ENCODE results near the gene PCNP. TPM values are rescaled to one million over a fixed set of nuclear protein-coding genes. Genes with fewer than 3 reads are reported as not detected.

The PCNP gene
- total RNA-seq: 59.0 TPM
- polyA plus RNA-seq (ENCODE audit: insufficient read depth in 1 of 8, insufficient read length in 8 of 8, low replicate concordance in 1 of 8): 100 to 1,000 TPM; 101 to 162 (median 127) TPM
- long read RNA-seq, donor 1, transcript PCNP-201 (5 exons, 2,342 nt): major isoform, 11 of 25 reads
- long read RNA-seq, donor 1, transcript PCNP-202 (5 exons, 2,165 nt): major isoform, 11 of 25 reads
- long read RNA-seq, donor 1, partial matches to known transcripts: 0 of 25 reads
- long read RNA-seq, donor 1, other reads (novel, unspliced or antisense): 0 of 25 reads
- long read RNA-seq, donor 2, transcript PCNP-201 (5 exons, 2,342 nt): major isoform, 5 of 9 reads
- long read RNA-seq, donor 2, partial matches to known transcripts: 0 of 9 reads
- long read RNA-seq, donor 2, other reads (novel, unspliced or antisense): 0 of 9 reads
- long read RNA-seq, donor 3, transcript PCNP-204 (4 exons, 2,028 nt): minor isoform, 5 of 35 reads
- long read RNA-seq, donor 3, transcript PCNP-201 (5 exons, 2,342 nt): major isoform, 16 of 35 reads
- long read RNA-seq, donor 3, transcript PCNP-202 (5 exons, 2,165 nt): minor isoform, 10 of 35 reads
- long read RNA-seq, donor 3, partial matches to known transcripts: 0 of 35 reads
- long read RNA-seq, donor 3, other reads (novel, unspliced or antisense): 0 of 35 reads
- long read RNA-seq, donor 4, transcript PCNP-202 (5 exons, 2,165 nt): minor isoform, 8 of 266 reads
- long read RNA-seq, donor 4, transcript PCNP-201 (5 exons, 2,342 nt): major isoform, 11 of 266 reads
- long read RNA-seq, donor 4, partial matches to known transcripts: 243 of 266 reads
- long read RNA-seq, donor 4, other reads (novel, unspliced or antisense): 0 of 266 reads
- long read RNA-seq, donor 5, transcript PCNP-201 (5 exons, 2,342 nt): major isoform, 43 of 321 reads
- long read RNA-seq, donor 5, transcript PCNP-204 (4 exons, 2,028 nt): minor isoform, 10 of 321 reads
- long read RNA-seq, donor 5, transcript PCNP-202 (5 exons, 2,165 nt): minor isoform, 30 of 321 reads
- long read RNA-seq, donor 5, partial matches to known transcripts: 235 of 321 reads
- long read RNA-seq, donor 5, other reads (novel, unspliced or antisense): 0 of 321 reads
- long read RNA-seq, donor 6, transcript PCNP-201 (5 exons, 2,342 nt): minor isoform, 20 of 48 reads
- long read RNA-seq, donor 6, transcript PCNP-202 (5 exons, 2,165 nt): major isoform, 24 of 48 reads
- long read RNA-seq, donor 6, partial matches to known transcripts: 0 of 48 reads
- long read RNA-seq, donor 6, other reads (novel, unspliced or antisense): 0 of 48 reads
- long read RNA-seq, donor 7, transcript PCNP-201 (5 exons, 2,342 nt): major isoform, 28 of 42 reads
- long read RNA-seq, donor 7, transcript PCNP-202 (5 exons, 2,165 nt): minor isoform, 8 of 42 reads
- long read RNA-seq, donor 7, partial matches to known transcripts: 0 of 42 reads
- long read RNA-seq, donor 7, other reads (novel, unspliced or antisense): 0 of 42 reads
- long read RNA-seq, donor 8, transcript PCNP-202 (5 exons, 2,165 nt): minor isoform, 12 of 45 reads
- long read RNA-seq, donor 8, transcript PCNP-201 (5 exons, 2,342 nt): major isoform, 26 of 45 reads
- long read RNA-seq, donor 8, partial matches to known transcripts: 0 of 45 reads
- long read RNA-seq, donor 8, other reads (novel, unspliced or antisense): 0 of 45 reads
- long read RNA-seq, donor 9, transcript PCNP-202 (5 exons, 2,165 nt): minor isoform, 8 of 136 reads
- long read RNA-seq, donor 9, transcript PCNP-201 (5 exons, 2,342 nt): major isoform, 16 of 136 reads
- long read RNA-seq, donor 9, partial matches to known transcripts: 106 of 136 reads
- long read RNA-seq, donor 9, other reads (novel, unspliced or antisense): 0 of 136 reads
- long read RNA-seq, donor 10, transcript PCNP-202 (5 exons, 2,165 nt): minor isoform, 7 of 50 reads
- long read RNA-seq, donor 10, transcript PCNP-204 (4 exons, 2,028 nt): minor isoform, 8 of 50 reads
- long read RNA-seq, donor 10, transcript PCNP-201 (5 exons, 2,342 nt): major isoform, 27 of 50 reads
- long read RNA-seq, donor 10, partial matches to known transcripts: 6 of 50 reads
- long read RNA-seq, donor 10, other reads (novel, unspliced or antisense): 0 of 50 reads
- long read RNA-seq, donor 11, transcript PCNP-202 (5 exons, 2,165 nt): minor isoform, 11 of 36 reads
- long read RNA-seq, donor 11, transcript PCNP-201 (5 exons, 2,342 nt): major isoform, 18 of 36 reads
- long read RNA-seq, donor 11, partial matches to known transcripts: 0 of 36 reads
- long read RNA-seq, donor 11, other reads (novel, unspliced or antisense): 0 of 36 reads

- Histone ChIP-seq H3K4me1 (ENCODE audit: control insufficient read depth, insufficient read depth, low read length) (peaks cover 2% of the 10 kb centered on the region), H3K36me3 (ENCODE audit: control insufficient read depth, insufficient read depth, low read length) (peaks cover 8% of the 10 kb centered on the region), H3K4me3 (ENCODE audit: low read length) (peak within 1 kb of the TSS; percentile 87), H3K27me3 (ENCODE audit: control insufficient read depth, insufficient read depth, low read length) (no peaks in the 10 kb centered on the region), H3K27ac (ENCODE audit: low read length) (peak within 1 kb of the TSS; percentile 99), H3K9me3 (replicated peaks; ENCODE audit: control insufficient read depth, low read depth, low read length) (no peaks in the 10 kb centered on the region)
- DNase-seq: peak; percentile 100
- WGBS (ENCODE audit: insufficient coverage): under 1% methylated on average over 39 of the region's 47 CpGs
Measured at GRCh38 chr3:101573449-101574387, at the start of gene PCNP. Gene PCNP (plus strand): TSS chr3:101574180. CDS start chr3:101574216, 36 bp downstream.

GRCh38 chr3:101527441-101527840 is 46.5 kb upstream of the PCNP start:
- DNase-seq: no peak
- Histone ChIP-seq H3K27ac (ENCODE audit: low read length) (no peak overlapping the region), H3K4me3 (ENCODE audit: low read length) (no peak overlapping the region), H3K4me1 (ENCODE audit: control insufficient read depth, insufficient read depth, low read length) (no peaks in the 10 kb centered on the region), H3K36me3 (ENCODE audit: control insufficient read depth, insufficient read depth, low read length) (no peaks in the 10 kb centered on the region), H3K9me3 (replicated peaks; ENCODE audit: control insufficient read depth, low read depth, low read length) (no peaks in the 10 kb centered on the region), H3K27me3 (ENCODE audit: control insufficient read depth, insufficient read depth, low read length) (no peaks in the 10 kb centered on the region)
- 71% methylated on average over 2 of the region's 4 CpGs for WGBS (ENCODE audit: insufficient coverage)

DNA sequence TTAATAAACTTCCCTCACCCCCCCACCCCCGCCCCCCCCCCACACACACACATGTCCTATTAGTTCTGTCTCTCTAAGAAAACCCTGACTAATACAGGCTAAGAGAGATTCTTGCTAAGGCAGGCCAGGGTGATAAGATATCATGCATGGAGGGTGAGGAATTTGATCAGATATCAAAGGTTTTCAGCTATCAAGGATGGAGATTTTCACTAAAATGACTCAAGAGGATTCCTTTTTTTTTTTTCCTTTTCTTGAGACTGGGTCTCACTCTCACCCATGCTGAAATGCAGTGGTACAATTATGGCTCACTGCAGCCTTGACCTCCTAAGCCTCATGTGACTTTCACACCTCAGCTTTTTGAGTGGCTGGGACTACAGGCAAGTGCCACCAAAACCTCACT is 46.1 kb upstream of the PCNP start:
- no peaks in the 10 kb centered on the region for H3K27me3 ChIP-seq (ENCODE audit: control insufficient read depth, insufficient read depth, low read length)
- no peak overlapping the region for H3K4me3 ChIP-seq (ENCODE audit: low read length)
- no peak overlapping the region for H3K27ac ChIP-seq (ENCODE audit: low read length)
- whole genome bisulfite sequencing (ENCODE audit: insufficient coverage): no CpG with 5 or more reads among the region's 1 CpG
- H3K36me3 ChIP-seq (ENCODE audit: control insufficient read depth, insufficient read depth, low read length): no peaks in the 10 kb centered on the region
- DNase-seq: no peak
- no peaks in the 10 kb centered on the region for H3K9me3 ChIP-seq (replicated peaks; ENCODE audit: control insufficient read depth, low read depth, low read length)
- H3K4me1 ChIP-seq (ENCODE audit: control insufficient read depth, insufficient read depth, low read length): no peaks in the 10 kb centered on the region

DNA sequence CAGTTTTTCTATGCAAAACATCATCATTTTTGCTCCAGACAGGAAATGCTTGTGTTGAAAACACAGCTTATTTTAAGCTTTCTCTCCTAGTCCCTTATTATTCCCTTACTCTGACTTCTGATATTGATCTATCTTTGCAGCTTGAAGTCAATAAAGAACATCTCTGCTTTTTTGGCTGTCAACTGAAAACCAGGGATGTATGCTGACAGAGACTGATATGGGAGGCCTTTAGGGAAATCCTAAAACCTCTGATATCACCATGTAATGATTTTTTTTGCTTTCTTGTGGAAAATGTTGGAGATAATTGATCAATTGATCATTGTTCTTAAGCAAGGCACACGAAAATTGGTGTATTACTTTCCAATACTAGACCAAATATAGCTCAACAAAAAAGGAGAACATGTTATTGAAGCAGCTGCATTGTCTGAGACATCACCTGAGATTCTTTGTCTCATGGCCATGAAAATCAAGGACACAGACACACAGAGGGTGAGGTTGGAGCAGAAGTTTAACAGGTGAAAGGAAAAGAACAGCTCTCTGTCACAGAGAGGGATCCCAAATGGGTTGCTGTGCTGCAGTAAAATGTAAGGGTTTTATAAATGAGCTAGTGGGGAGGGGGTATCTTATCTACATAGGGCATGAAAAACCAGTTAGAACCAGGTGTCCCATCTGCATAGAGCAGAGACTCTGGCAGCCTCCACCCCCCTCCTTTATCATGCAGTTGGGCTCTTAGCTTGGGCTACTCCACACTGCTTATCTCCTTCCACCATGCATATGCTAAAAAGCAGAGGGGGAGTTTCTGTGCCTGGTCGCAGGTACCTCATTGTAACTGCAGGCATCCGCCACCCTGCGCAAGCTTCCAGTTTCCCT is 43.9 kb upstream of the PCNP start:
- Histone ChIP-seq H3K4me3 (ENCODE audit: low read length) (no peak overlapping the region), H3K36me3 (ENCODE audit: control insufficient read depth, insufficient read depth, low read length) (no peaks in the 10 kb centered on the region), H3K27ac (ENCODE audit: low read length) (no peak overlapping the region), H3K9me3 (replicated peaks; ENCODE audit: control insufficient read depth, low read depth, low read length) (no peaks in the 10 kb centered on the region), H3K4me1 (ENCODE audit: control insufficient read depth, insufficient read depth, low read length) (no peaks in the 10 kb centered on the region), H3K27me3 (ENCODE audit: control insufficient read depth, insufficient read depth, low read length) (no peaks in the 10 kb centered on the region)
- DNase-seq: no peak
- no CpG with 5 or more reads among the region's 4 CpGs for WGBS (ENCODE audit: insufficient coverage)

DNA sequence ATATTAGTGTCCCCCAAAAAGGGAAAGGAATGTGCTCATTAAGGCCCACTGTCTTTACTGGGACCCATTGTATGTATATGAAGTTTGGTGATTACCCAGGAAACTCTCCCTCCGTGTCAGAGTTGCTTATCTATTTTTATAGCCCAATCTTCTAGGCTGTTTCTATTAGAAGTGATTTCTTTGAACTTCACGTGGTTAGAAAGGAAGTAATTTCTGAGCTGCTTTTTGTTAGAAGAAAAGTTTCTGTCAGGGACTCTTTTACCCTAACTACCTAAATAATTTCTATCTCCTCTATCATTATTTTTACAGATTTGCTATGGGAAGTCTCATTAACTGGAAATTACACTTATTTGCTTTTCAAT is 43.3 kb upstream of the PCNP start:
- Histone ChIP-seq H3K36me3 (ENCODE audit: control insufficient read depth, insufficient read depth, low read length) (no peaks in the 10 kb centered on the region), H3K9me3 (replicated peaks; ENCODE audit: control insufficient read depth, low read depth, low read length) (no peaks in the 10 kb centered on the region), H3K4me3 (ENCODE audit: low read length) (no peak overlapping the region), H3K27me3 (ENCODE audit: control insufficient read depth, insufficient read depth, low read length) (no peaks in the 10 kb centered on the region), H3K4me1 (ENCODE audit: control insufficient read depth, insufficient read depth, low read length) (no peaks in the 10 kb centered on the region), H3K27ac (ENCODE audit: low read length) (no peak overlapping the region)
- no CpG with 5 or more reads among the region's 2 CpGs for WGBS (ENCODE audit: insufficient coverage)
- no peak for DNase-seq

DNA sequence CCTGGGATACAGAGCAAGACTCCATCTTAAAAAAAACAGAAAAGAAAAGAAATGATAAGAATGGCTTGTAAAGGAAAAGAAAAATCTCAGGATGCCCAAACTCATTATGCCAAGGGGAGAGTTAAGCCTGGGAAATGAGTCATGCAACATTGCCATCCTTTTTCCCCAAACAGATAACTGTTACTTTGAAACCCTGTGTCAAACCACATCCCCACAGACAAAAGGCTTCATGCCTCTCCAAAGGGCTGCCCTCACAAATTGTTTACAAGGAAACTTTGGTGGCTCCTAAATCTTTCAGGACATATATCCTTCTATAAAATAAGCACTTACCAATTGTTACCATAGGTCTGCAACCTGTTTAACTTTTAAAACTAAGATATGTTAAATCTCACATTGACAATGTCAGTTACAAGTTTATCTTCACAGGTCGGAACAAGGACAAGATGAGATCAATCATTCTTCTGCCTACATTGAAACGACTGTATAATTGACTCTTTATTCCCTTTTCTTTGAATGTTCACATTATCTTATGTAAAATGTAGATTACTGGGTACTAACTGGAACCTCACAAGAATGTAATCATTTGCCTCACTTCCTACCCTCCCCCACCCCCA is 42.4 kb upstream of the PCNP start:
- Histone ChIP-seq H3K4me3 (ENCODE audit: low read length) (no peak overlapping the region), H3K27me3 (ENCODE audit: control insufficient read depth, insufficient read depth, low read length) (no peaks in the 10 kb centered on the region), H3K36me3 (ENCODE audit: control insufficient read depth, insufficient read depth, low read length) (no peaks in the 10 kb centered on the region), H3K9me3 (replicated peaks; ENCODE audit: control insufficient read depth, low read depth, low read length) (no peaks in the 10 kb centered on the region), H3K27ac (ENCODE audit: low read length) (no peak overlapping the region), H3K4me1 (ENCODE audit: control insufficient read depth, insufficient read depth, low read length) (no peaks in the 10 kb centered on the region)
- DNase-seq: no peak
- no CpG with 5 or more reads among the region's 2 CpGs for WGBS (ENCODE audit: insufficient coverage)

DNA sequence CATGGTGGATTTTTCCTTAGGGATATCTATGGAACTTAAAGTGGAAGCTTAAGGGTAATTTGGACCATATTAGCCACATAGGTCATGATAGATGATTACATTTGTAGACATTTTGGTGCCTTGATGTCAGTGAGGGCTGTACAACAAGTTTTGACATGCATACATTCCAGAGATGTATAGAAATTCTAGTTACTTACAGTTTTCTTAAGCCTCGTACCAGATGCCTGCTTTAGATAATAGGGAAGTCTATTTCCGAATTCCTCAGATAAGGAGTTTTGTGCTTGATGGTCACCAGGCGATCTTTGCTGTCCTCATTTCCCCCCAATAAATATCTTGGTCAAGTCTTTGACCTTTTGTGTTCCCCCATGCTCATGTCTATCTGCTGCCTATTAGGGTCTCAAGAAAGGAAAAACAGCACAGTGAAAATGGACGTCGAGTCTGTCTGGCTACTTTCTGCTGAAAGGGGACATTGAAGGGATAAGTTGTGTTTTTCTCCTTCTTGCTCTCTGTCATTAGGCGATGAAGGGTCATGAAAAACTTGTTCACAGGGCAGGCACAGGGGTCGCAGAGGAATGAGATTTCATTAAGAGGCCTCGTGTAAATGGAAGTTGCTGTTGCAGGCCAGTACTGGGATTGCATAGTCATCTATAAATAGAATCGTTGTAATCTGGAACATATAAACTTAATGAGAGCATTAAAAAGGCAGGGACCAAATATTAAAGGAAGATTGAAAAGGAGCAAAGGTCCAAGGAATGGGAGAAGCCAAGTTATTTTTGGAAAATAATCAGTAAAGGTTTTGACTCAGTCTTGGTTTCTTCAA is 41.0 kb upstream of the PCNP start:
- DNase-seq: peak; percentile 17
- Histone ChIP-seq H3K27ac (ENCODE audit: low read length) (no peak overlapping the region), H3K27me3 (ENCODE audit: control insufficient read depth, insufficient read depth, low read length) (no peaks in the 10 kb centered on the region), H3K4me3 (ENCODE audit: low read length) (no peak overlapping the region), H3K4me1 (ENCODE audit: control insufficient read depth, insufficient read depth, low read length) (no peaks in the 10 kb centered on the region), H3K36me3 (ENCODE audit: control insufficient read depth, insufficient read depth, low read length) (no peaks in the 10 kb centered on the region), H3K9me3 (replicated peaks; ENCODE audit: control insufficient read depth, low read depth, low read length) (no peaks in the 10 kb centered on the region)
- WGBS (ENCODE audit: insufficient coverage): 48% methylated on average over 3 of the region's 9 CpGs

Measured in muscle of leg (tissue), 16 donors.